HepG2 (cell line): ENCODE data around the gene CAMK1G.

Experiments used
- CAMTA2 ChIP-seq: sonication (generic); formaldehyde crosslinking; IDR thresholded peaks from 2 replicates; pipeline ENCODE4 v1.4.0; 2020; ENCODE audit warnings: mild to moderate bottlenecking, missing genetic modification reagents, borderline replicate concordance
- ELF4 ChIP-seq: sonication (generic); formaldehyde crosslinking; IDR thresholded peaks from 2 replicates; pipeline ENCODE4 v1.5.0; 2020; ENCODE audit warnings: missing genetic modification reagents, mild to moderate bottlenecking, moderate library complexity, borderline replicate concordance
- ESRRA ChIP-seq: sonication (generic); formaldehyde crosslinking; IDR thresholded peaks from 2 replicates; pipeline ENCODE4 v1.5.1; 2020; ENCODE audit warnings: mild to moderate bottlenecking, low read depth, missing genetic modification reagents
- KLF13 ChIP-seq: sonication (generic); formaldehyde crosslinking; IDR thresholded peaks from 2 replicates; pipeline ENCODE4 v1.4.0; 2020; ENCODE audit warnings: mild to moderate bottlenecking, missing genetic modification reagents
- POLR2A ChIP-seq, 2 experiments: IDR thresholded peaks; 2 replicates each; pipeline ENCODE4 v1.6.1; 2011; ENCODE audit warnings: low read depth in 2 of 2, low read length in 2 of 2, mild to moderate bottlenecking in 1 of 2, moderate library complexity in 1 of 2; ENCODE audit not compliant: insufficient read depth in 1 of 2
- RXRA ChIP-seq: sonication (generic); formaldehyde crosslinking; IDR thresholded peaks from 2 replicates; pipeline ENCODE4 v1.5.1; 2020; ENCODE audit warnings: missing genetic modification reagents
- ZNF136 ChIP-seq: sonication (generic); formaldehyde crosslinking; IDR thresholded peaks from 2 replicates; pipeline ENCODE4 v1.8.1; 2022; ENCODE audit warnings: low read depth, mild to moderate bottlenecking, moderate library complexity, missing genetic modification reagents
- TF ChIP-seq, protein P1 (sequence below): sonication (generic); formaldehyde crosslinking; IDR thresholded peaks from 2 replicates; pipeline ENCODE4 v1.4.0; 2020; ENCODE audit warnings: missing genetic modification reagents
- TF ChIP-seq, protein P2 (sequence below): sonication (generic); formaldehyde crosslinking; conservative IDR thresholded peaks from 2 replicates; pipeline ENCODE4 v1.4.0; 2020; ENCODE audit warnings: missing genetic modification reagents
- TF ChIP-seq, protein P3 (sequence below): sonication (generic); formaldehyde crosslinking; IDR thresholded peaks from 2 replicates; pipeline ENCODE4 v1.4.0; 2020; ENCODE audit warnings: missing genetic modification reagents, borderline replicate concordance
- TF ChIP-seq, protein P4 (sequence below): sonication (generic); formaldehyde crosslinking; conservative IDR thresholded peaks from 2 replicates; pipeline ENCODE4 v1.4.0; 2020; ENCODE audit warnings: missing genetic modification reagents
- TF ChIP-seq, protein P5 (sequence below): sonication (generic); formaldehyde crosslinking; IDR thresholded peaks from 2 replicates; pipeline ENCODE4 v1.5.0; 2020; ENCODE audit warnings: mild to moderate bottlenecking, missing genetic modification reagents, moderate library complexity

DNA sequence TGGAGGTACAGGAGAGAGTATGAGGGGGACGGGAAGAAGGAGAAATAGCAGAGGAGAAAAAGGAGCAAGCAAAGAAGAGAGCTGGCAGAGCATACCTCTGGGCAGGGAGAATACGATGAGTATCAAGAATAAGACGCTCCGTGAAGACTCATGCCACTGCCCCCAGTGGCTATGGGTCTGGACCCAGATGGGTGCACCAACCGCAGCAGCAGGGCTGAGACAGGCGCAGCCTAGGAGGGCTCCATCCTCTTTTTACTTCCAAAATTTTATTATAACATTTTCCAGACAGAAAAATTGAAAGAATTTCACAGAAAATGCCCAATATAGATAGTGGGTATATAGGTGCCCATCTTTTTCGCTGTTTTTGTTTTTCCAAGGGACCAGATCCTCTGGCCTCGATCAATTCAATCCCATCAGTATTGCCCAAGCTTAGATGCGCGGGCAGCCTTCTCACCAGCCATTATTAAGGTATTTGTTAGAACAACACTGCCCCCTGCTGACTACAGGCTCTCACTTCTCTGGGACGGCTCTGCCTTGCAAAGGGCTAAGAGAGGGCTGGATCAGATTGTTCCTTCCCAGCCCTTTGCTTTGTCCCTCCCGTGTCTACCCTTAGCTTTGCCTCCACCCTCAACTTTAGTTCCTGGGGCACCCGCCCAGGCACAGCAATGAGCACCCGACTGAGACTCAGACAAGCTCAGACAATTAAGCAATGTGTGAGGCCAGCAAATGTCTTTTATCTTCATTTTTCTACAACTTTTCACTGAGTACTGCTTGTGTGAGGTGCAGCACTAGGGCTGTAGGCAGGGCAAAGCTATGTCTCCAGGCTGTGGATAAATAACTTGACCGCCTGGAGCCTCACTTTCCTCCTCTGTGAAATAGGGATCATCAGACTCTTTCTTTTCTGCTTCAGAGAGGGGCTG, 17.5 kb upstream of the CAMK1G start:
- TF ChIP-seq, protein P1, sequence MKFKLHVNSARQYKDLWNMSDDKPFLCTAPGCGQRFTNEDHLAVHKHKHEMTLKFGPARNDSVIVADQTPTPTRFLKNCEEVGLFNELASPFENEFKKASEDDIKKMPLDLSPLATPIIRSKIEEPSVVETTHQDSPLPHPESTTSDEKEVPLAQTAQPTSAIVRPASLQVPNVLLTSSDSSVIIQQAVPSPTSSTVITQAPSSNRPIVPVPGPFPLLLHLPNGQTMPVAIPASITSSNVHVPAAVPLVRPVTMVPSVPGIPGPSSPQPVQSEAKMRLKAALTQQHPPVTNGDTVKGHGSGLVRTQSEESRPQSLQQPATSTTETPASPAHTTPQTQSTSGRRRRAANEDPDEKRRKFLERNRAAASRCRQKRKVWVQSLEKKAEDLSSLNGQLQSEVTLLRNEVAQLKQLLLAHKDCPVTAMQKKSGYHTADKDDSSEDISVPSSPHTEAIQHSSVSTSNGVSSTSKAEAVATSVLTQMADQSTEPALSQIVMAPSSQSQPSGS (CRISPR knock-in tag), result no peak
- TF ChIP-seq, protein P2, sequence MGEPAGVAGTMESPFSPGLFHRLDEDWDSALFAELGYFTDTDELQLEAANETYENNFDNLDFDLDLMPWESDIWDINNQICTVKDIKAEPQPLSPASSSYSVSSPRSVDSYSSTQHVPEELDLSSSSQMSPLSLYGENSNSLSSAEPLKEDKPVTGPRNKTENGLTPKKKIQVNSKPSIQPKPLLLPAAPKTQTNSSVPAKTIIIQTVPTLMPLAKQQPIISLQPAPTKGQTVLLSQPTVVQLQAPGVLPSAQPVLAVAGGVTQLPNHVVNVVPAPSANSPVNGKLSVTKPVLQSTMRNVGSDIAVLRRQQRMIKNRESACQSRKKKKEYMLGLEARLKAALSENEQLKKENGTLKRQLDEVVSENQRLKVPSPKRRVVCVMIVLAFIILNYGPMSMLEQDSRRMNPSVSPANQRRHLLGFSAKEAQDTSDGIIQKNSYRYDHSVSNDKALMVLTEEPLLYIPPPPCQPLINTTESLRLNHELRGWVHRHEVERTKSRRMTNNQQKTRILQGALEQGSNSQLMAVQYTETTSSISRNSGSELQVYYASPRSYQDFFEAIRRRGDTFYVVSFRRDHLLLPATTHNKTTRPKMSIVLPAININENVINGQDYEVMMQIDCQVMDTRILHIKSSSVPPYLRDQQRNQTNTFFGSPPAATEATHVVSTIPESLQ (CRISPR knock-in tag), result no peak
- TF ChIP-seq CAMTA2 (CRISPR knock-in tag) (no peak), POLR2A (IDR thresholded peaks at IDR 0.05; ENCODE audit: insufficient read depth in 1 of 2, low read depth in 2 of 2, low read length in 2 of 2) (no peak), KLF13 (CRISPR knock-in tag) (no peak), RXRA (CRISPR knock-in tag) (no peak), ZNF136 (CRISPR knock-in tag) (no peak), ELF4 (CRISPR knock-in tag) (no peak), ESRRA (CRISPR knock-in tag) (no peak)
- TF ChIP-seq, protein P3, sequence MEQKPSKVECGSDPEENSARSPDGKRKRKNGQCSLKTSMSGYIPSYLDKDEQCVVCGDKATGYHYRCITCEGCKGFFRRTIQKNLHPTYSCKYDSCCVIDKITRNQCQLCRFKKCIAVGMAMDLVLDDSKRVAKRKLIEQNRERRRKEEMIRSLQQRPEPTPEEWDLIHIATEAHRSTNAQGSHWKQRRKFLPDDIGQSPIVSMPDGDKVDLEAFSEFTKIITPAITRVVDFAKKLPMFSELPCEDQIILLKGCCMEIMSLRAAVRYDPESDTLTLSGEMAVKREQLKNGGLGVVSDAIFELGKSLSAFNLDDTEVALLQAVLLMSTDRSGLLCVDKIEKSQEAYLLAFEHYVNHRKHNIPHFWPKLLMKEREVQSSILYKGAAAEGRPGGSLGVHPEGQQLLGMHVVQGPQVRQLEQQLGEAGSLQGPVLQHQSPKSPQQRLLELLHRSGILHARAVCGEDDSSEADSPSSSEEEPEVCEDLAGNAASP, result no peak
- TF ChIP-seq, protein P4, sequence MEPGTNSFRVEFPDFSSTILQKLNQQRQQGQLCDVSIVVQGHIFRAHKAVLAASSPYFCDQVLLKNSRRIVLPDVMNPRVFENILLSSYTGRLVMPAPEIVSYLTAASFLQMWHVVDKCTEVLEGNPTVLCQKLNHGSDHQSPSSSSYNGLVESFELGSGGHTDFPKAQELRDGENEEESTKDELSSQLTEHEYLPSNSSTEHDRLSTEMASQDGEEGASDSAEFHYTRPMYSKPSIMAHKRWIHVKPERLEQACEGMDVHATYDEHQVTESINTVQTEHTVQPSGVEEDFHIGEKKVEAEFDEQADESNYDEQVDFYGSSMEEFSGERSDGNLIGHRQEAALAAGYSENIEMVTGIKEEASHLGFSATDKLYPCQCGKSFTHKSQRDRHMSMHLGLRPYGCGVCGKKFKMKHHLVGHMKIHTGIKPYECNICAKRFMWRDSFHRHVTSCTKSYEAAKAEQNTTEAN, result no peak
- TF ChIP-seq, protein P5, sequence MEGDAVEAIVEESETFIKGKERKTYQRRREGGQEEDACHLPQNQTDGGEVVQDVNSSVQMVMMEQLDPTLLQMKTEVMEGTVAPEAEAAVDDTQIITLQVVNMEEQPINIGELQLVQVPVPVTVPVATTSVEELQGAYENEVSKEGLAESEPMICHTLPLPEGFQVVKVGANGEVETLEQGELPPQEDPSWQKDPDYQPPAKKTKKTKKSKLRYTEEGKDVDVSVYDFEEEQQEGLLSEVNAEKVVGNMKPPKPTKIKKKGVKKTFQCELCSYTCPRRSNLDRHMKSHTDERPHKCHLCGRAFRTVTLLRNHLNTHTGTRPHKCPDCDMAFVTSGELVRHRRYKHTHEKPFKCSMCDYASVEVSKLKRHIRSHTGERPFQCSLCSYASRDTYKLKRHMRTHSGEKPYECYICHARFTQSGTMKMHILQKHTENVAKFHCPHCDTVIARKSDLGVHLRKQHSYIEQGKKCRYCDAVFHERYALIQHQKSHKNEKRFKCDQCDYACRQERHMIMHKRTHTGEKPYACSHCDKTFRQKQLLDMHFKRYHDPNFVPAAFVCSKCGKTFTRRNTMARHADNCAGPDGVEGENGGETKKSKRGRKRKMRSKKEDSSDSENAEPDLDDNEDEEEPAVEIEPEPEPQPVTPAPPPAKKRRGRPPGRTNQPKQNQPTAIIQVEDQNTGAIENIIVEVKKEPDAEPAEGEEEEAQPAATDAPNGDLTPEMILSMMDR (CRISPR knock-in tag), result peak; percentile 77
